Measurements from ENCODE around the gene ATP6V0C. TPM values are rescaled to one million over a fixed set of nuclear protein-coding genes. Genes with fewer than 3 reads are reported as not detected.
"Not testable (repeated sequence)": the region's sequence is repeated elsewhere in the genome, so short reads cannot be mapped to it uniquely, and the experiment has no call there.

The ATP6V0C gene
- total RNA-seq, 1 donor from 2014 or later, result 119 TPM

GRCh38 chr16:2550283-2550878 lies 36.6 kb downstream of the ATP6V0C start:
- H3K27ac Mint-ChIP-seq; H3K36me3 Mint-ChIP-seq (ENCODE audit: low read depth); DNase-seq (ENCODE audit: low spot score); H3K4me3 Mint-ChIP-seq (ENCODE audit: low read depth); H3K4me1 Mint-ChIP-seq (ENCODE audit: low read depth); intact Hi-C loops (cut with micrococcal nuclease); H3K9me3 Mint-ChIP-seq; H3K27me3 Mint-ChIP-seq (ENCODE audit: low read depth): not testable (repeated sequence)

- H3K27me3 Mint-ChIP-seq (ENCODE audit: low read depth); H3K36me3 Mint-ChIP-seq (ENCODE audit: low read depth); H3K9me3 Mint-ChIP-seq; H3K4me1 Mint-ChIP-seq (ENCODE audit: low read depth); H3K4me3 Mint-ChIP-seq (ENCODE audit: low read depth); intact Hi-C loops (cut with micrococcal nuclease); DNase-seq (ENCODE audit: low spot score); H3K27ac Mint-ChIP-seq: not testable (repeated sequence)
Measured at GRCh38 chr16:2551420-2551889, 37.7 kb downstream of the ATP6V0C start.

GRCh38 chr16:2554709-2555425 lies 41.1 kb downstream of the ATP6V0C start:
- H3K4me1 Mint-ChIP-seq (ENCODE audit: low read depth); intact Hi-C loops (cut with micrococcal nuclease); H3K9me3 Mint-ChIP-seq; H3K27me3 Mint-ChIP-seq (ENCODE audit: low read depth); H3K27ac Mint-ChIP-seq; H3K36me3 Mint-ChIP-seq (ENCODE audit: low read depth); DNase-seq (ENCODE audit: low spot score); H3K4me3 Mint-ChIP-seq (ENCODE audit: low read depth): not testable (repeated sequence)

GRCh38 chr16:2557150-2557549 lies 43.4 kb downstream of the ATP6V0C start:
- DNase-seq (ENCODE audit: low spot score); H3K27me3 Mint-ChIP-seq (ENCODE audit: low read depth); H3K4me3 Mint-ChIP-seq (ENCODE audit: low read depth); H3K36me3 Mint-ChIP-seq (ENCODE audit: low read depth); H3K27ac Mint-ChIP-seq; intact Hi-C loops (cut with micrococcal nuclease); H3K9me3 Mint-ChIP-seq; H3K4me1 Mint-ChIP-seq (ENCODE audit: low read depth): not testable (repeated sequence)

GRCh38 chr16:2560131-2560797 lies 46.5 kb downstream of the ATP6V0C start:
- intact Hi-C loops (cut with micrococcal nuclease), result not testable (repeated sequence)

GRCh38 chr16:2560798-2561133 lies 47.0 kb downstream of the ATP6V0C start:
- H3K9me3 Mint-ChIP-seq; intact Hi-C loops (cut with micrococcal nuclease); H3K4me3 Mint-ChIP-seq (ENCODE audit: low read depth); H3K36me3 Mint-ChIP-seq (ENCODE audit: low read depth); H3K4me1 Mint-ChIP-seq (ENCODE audit: low read depth); H3K27me3 Mint-ChIP-seq (ENCODE audit: low read depth); H3K27ac Mint-ChIP-seq: not testable (repeated sequence)
- peak; percentile 60 for DNase-seq (ENCODE audit: low spot score)

More at GRCh38 chr16:2560131-2560797, 46.5 kb downstream of the ATP6V0C start:
- not testable (repeated sequence) for H3K4me1 Mint-ChIP-seq (ENCODE audit: low read depth); H3K27me3 Mint-ChIP-seq (ENCODE audit: low read depth); H3K4me3 Mint-ChIP-seq (ENCODE audit: low read depth); H3K27ac Mint-ChIP-seq; H3K9me3 Mint-ChIP-seq; DNase-seq (ENCODE audit: low spot score); H3K36me3 Mint-ChIP-seq (ENCODE audit: low read depth)

GRCh38 chr16:2567506-2567905 lies 53.8 kb downstream of the ATP6V0C start:
- H3K4me1 Mint-ChIP-seq (ENCODE audit: low read depth); H3K36me3 Mint-ChIP-seq (ENCODE audit: low read depth); H3K9me3 Mint-ChIP-seq; DNase-seq (ENCODE audit: low spot score); H3K27me3 Mint-ChIP-seq (ENCODE audit: low read depth); H3K4me3 Mint-ChIP-seq (ENCODE audit: low read depth); intact Hi-C loops (cut with micrococcal nuclease); H3K27ac Mint-ChIP-seq: not testable (repeated sequence)

- H3K36me3 Mint-ChIP-seq (ENCODE audit: low read depth); H3K4me3 Mint-ChIP-seq (ENCODE audit: low read depth); H3K27ac Mint-ChIP-seq; H3K4me1 Mint-ChIP-seq (ENCODE audit: low read depth); H3K27me3 Mint-ChIP-seq (ENCODE audit: low read depth); H3K9me3 Mint-ChIP-seq; intact Hi-C loops (cut with micrococcal nuclease); DNase-seq (ENCODE audit: low spot score): not testable (repeated sequence)
Measured at GRCh38 chr16:2568573-2568972, 54.8 kb downstream of the ATP6V0C start.

Other genes with a start within 250 kb of the ATP6V0C start
- 369 TPM in 2 replicates for gene RNPS1, start 245.8 kb upstream of the ATP6V0C start, total RNA-seq
- gene ABCA3, start 173.2 kb upstream of the ATP6V0C start, total RNA-seq, result 11.1 and 12.5 TPM in 2 replicates
- 48.4 and 48.9 TPM in 2 replicates for gene CCNF, start 84.5 kb upstream of the ATP6V0C start, total RNA-seq
- 31.8 and 34.6 TPM in 2 replicates for gene TEDC2, start 53.8 kb upstream of the ATP6V0C start, total RNA-seq
- 0.28 TPM in 1 of 2 replicates, not detected in the other for gene NTN3, start 42.7 kb upstream of the ATP6V0C start, total RNA-seq
- gene TBC1D24, start 38.8 kb upstream of the ATP6V0C start, total RNA-seq, result 19.6 and 21.4 TPM in 2 replicates
- 29.3 and 30.1 TPM in 2 replicates for gene AMDHD2, start 6.4 kb downstream of the ATP6V0C start, total RNA-seq
- 0.25 TPM in 1 of 2 replicates, not detected in the other for gene CEMP1, start 17.5 kb downstream of the ATP6V0C start, total RNA-seq
- 45.7 and 48.5 TPM in 2 replicates for gene PDPK1, start 24.1 kb downstream of the ATP6V0C start, total RNA-seq
- gene KCTD5, start 168.6 kb downstream of the ATP6V0C start, total RNA-seq, result 65.5 and 68.5 TPM in 2 replicates
- gene PRSS27, start 206.3 kb downstream of the ATP6V0C start, total RNA-seq, result 1.8 and 2.1 TPM in 2 replicates
- 694 and 701 TPM in 2 replicates for gene SRRM2, start 238.7 kb downstream of the ATP6V0C start, total RNA-seq

Measured in activated T-helper 2 cell treated with anti-CD3 and anti-CD28 coated beads, Interferon-gamma antibody, Interleukin-2, Interleukin-4, amounts not matched to agents 10 μg/mL and 5 μg/mL and 100 μg/mL, durations not matched to agents 14 hours and 24 hours and 36 hours (primary cell).